DND-41 (cell line): ENCODE data around the gene HOXA9.

Source experiments
- ATAC-seq: fragments of 200-7000 bp; cut with Tn5 transposase; 3 replicates; pipeline ENCODE4 v1.9.1; 2021; ENCODE audit warnings: low read depth; ENCODE audit not compliant: insufficient read depth
- DNase-seq: peaks from one replicate; pipeline ENCODE4 v3.0.0-alpha.2; 2020
- H2AFZ ChIP-seq: 2 replicates; pipeline ENCODE4 v1.6.0; 2012; ENCODE audit warnings: low read depth, low read length
- H3K27ac ChIP-seq: 2 replicates; pipeline ENCODE4 v1.5.1; 2012; ENCODE audit warnings: low read length, inconsistent platforms
- H3K27me3 ChIP-seq: fragments of 200-600 bp; sonication (generic); 2 replicates; pipeline ENCODE4 v1.6.0; 2012; ENCODE audit warnings: low read length, mild to moderate bottlenecking, inconsistent platforms; ENCODE audit not compliant: insufficient read depth, poor library complexity
- H3K36me3 ChIP-seq: 2 replicates; pipeline ENCODE4 v1.5.1; 2012; ENCODE audit warnings: low read length, inconsistent platforms; ENCODE audit not compliant: insufficient read depth
- H3K4me1 ChIP-seq: 2 replicates; pipeline ENCODE4 v1.5.1; 2012; ENCODE audit warnings: mild to moderate bottlenecking, low read length; ENCODE audit not compliant: insufficient read depth
- H3K4me2 ChIP-seq: 2 replicates; pipeline ENCODE4 v1.6.0; 2012; ENCODE audit warnings: mild to moderate bottlenecking, moderate library complexity, low read length, inconsistent platforms; ENCODE audit not compliant: insufficient read depth
- H3K4me3 ChIP-seq, 2 experiments: fragments of 200-600 bp in 1 of 2; shearing (Covaris generic) in 1 of 2; 2 replicates each; pipeline ENCODE4 v1.5.1; 2012 to 2016; ENCODE audit warnings: inconsistent platforms in 2 of 2, low read length in 2 of 2, mild to moderate bottlenecking in 2 of 2, low read depth in 1 of 2, moderate library complexity in 1 of 2
- H3K79me2 ChIP-seq: 2 replicates; pipeline ENCODE4 v1.6.0; 2012; ENCODE audit warnings: low read length, inconsistent platforms; ENCODE audit not compliant: insufficient read depth
- H3K9ac ChIP-seq: 2 replicates; pipeline ENCODE4 v1.6.0; 2012; ENCODE audit warnings: low read depth, mild to moderate bottlenecking, inconsistent platforms, low read length, moderate library complexity
- H3K9me3 ChIP-seq: 2 replicates; pipeline ENCODE4 v1.5.1; 2012; ENCODE audit warnings: low read length, moderate library complexity, mild to moderate bottlenecking, inconsistent platforms; ENCODE audit not compliant: insufficient read depth, severe bottlenecking
- H4K20me1 ChIP-seq: 2 replicates; pipeline ENCODE4 v1.6.0; 2012; ENCODE audit warnings: low read length; ENCODE audit not compliant: insufficient read depth
- CTCF ChIP-seq: IDR thresholded peaks from 2 replicates; pipeline ENCODE4 v1.5.1; 2012; ENCODE audit warnings: borderline replicate concordance, low read length, moderate library complexity, mild to moderate bottlenecking; ENCODE audit not compliant: poor library complexity, severe bottlenecking; ENCODE audit errors: extremely low read depth
- EZH2 ChIP-seq: IDR thresholded peaks from 3 replicates; pipeline ENCODE4 v1.6.1; 2012; ENCODE audit warnings: borderline replicate concordance, low read depth, mild to moderate bottlenecking, moderate library complexity, low read length, inconsistent platforms; ENCODE audit not compliant: severe bottlenecking

HOXA9 gene

DNA sequence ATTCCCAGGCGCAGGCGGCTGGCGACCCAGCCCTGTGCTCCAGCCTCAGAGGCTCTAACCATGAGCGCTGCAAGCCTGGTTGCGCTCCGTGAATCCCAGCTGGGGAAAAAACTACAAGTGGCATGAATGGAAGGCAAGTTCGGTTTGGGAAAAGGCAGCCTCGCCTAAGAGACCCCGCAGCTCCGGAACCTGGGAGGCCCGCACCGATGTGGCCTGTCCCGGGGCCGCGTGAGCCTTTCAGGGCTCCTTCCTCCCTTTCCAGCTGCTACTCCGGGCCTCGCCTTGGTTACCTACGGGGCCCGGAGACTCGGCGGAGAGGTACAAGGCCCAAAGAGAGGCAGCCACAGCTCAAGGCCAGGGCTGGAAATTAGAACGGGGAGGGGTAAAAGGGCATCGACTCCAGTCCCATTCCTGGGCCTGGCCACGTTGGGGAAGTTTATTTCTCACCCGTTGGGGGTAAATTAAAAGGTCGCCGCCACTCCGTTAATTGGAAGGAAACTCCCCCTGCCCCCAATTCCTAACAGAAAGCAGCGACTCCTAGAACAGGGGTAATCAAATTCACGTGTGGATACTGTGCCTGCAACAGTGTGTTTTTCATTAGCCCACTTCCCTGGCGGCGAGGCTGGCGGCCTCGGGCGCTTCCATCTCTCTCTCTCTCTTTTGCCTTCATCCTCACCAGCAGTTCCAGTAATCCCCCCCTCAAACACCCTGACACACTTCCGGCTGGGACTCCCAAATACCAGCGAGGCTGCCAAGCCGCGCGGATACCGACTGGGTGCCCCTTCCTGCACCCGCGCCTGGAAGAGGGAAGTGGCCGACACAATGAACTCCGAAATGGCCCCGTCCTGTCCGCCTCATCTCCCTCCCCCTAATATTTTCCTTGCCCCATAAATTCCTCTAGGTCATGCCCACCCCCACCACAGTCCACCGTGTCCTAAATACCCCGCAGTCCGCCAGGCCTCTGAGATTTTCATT is 1.5 kb upstream of the HOXA9 start:
- Histone ChIP-seq H3K9ac (no peak overlapping the region), H2AFZ (no peak overlapping the region), H3K4me1 (no peaks in the 10 kb centered on the region), H3K36me3 (no peaks in the 10 kb centered on the region), H3K27ac (no peak overlapping the region), H3K79me2 (no peaks in the 10 kb centered on the region), H3K4me2 (no peak overlapping the region), H4K20me1 (no peaks in the 10 kb centered on the region), H3K4me3 (no peak overlapping the region), H3K9me3 (no peaks in the 10 kb centered on the region), H3K27me3 (peaks cover 7% of the 10 kb centered on the region)
- no peak for DNase-seq
- ATAC-seq, result no peak
- TF ChIP-seq CTCF (no peak), EZH2 (no peak)

- H3K4me1 ChIP-seq, result peaks cover 3% of the 10 kb centered on the region
- TF ChIP-seq EZH2 (no peak), CTCF (no peak)
- DNase-seq (no peak), ATAC-seq (no peak)
- H3K9ac ChIP-seq, result no peak overlapping the region
- no peak overlapping the region for H3K27ac ChIP-seq
- H4K20me1 ChIP-seq, result no peaks in the 10 kb centered on the region
- no peak overlapping the region for H3K4me3 ChIP-seq
- no peak overlapping the region for H2AFZ ChIP-seq
- H3K9me3 ChIP-seq, result no peaks in the 10 kb centered on the region
- H3K79me2 ChIP-seq, result no peaks in the 10 kb centered on the region
- no peaks in the 10 kb centered on the region for H3K36me3 ChIP-seq
- peaks cover under 1% of the 10 kb centered on the region for H3K27me3 ChIP-seq
- H3K4me2 ChIP-seq, result no peak overlapping the region
Observed at GRCh38 chr7:27165996-27166530, 726 bp upstream of the HOXA9 start.

DNA sequence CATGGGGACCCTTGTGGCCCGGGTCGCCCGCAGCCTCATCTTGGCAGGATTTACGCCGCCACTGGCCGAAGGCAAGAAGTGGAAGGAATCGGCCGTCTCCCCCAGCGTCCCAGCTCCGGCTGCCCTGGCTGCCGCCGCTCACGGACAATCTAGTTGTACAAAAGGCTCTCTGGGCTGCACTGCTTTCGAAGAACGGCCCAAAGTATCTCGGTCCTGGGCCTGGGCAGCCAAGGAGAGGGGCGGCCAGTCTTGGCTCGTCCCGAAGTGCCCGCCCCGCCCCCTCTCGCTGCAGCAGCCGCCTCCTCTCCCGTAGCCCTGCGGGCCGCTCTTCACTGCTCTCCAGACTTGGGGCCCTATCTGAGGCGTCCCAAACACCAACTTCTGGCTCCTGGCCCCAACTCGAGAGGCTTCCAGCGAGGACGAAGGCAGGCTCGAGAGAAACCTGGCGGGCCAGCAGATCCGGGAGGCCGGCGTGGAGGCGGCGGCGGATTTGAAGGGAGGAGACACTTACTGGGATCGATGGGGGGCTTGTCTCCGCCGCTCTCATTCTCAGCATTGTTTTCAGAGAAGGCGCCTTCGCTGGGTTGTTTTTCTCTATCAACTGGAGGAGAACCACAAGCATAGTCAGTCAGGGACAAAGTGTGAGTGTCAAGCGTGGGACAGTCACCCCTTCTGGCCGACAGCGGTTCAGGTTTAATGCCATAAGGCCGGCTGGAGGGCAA is 809 bp downstream of the HOXA9 start:
- no peak overlapping the region for H3K27ac ChIP-seq
- H3K4me1 ChIP-seq, result peaks cover 15% of the 10 kb centered on the region
- no peaks in the 10 kb centered on the region for H3K9me3 ChIP-seq
- no peak overlapping the region for H3K9ac ChIP-seq
- no peak for DNase-seq
- TF ChIP-seq CTCF, result no peak
- TF ChIP-seq EZH2, result no peak
- H3K36me3 ChIP-seq, result no peaks in the 10 kb centered on the region
- ATAC-seq, result no peak
- no peaks in the 10 kb centered on the region for H4K20me1 ChIP-seq
- no peaks in the 10 kb centered on the region for H3K79me2 ChIP-seq
- H3K4me2 ChIP-seq, result no peak overlapping the region
- no peak overlapping the region for H3K4me3 ChIP-seq
- no peaks in the 10 kb centered on the region for H3K27me3 ChIP-seq
- H2AFZ ChIP-seq, result no peak overlapping the region
